Measurements from ENCODE around the gene HMGA1. TPM values are rescaled to one million over a fixed set of nuclear protein-coding genes. Genes with fewer than 3 reads are reported as not detected.

HMGA1 gene
- total and polyA plus RNA-seq, 2 of the 13 experiments (the other 11 are each of a cell fraction or from before 2014, with no cell fraction given) = 117 to 145 TPM

DNA sequence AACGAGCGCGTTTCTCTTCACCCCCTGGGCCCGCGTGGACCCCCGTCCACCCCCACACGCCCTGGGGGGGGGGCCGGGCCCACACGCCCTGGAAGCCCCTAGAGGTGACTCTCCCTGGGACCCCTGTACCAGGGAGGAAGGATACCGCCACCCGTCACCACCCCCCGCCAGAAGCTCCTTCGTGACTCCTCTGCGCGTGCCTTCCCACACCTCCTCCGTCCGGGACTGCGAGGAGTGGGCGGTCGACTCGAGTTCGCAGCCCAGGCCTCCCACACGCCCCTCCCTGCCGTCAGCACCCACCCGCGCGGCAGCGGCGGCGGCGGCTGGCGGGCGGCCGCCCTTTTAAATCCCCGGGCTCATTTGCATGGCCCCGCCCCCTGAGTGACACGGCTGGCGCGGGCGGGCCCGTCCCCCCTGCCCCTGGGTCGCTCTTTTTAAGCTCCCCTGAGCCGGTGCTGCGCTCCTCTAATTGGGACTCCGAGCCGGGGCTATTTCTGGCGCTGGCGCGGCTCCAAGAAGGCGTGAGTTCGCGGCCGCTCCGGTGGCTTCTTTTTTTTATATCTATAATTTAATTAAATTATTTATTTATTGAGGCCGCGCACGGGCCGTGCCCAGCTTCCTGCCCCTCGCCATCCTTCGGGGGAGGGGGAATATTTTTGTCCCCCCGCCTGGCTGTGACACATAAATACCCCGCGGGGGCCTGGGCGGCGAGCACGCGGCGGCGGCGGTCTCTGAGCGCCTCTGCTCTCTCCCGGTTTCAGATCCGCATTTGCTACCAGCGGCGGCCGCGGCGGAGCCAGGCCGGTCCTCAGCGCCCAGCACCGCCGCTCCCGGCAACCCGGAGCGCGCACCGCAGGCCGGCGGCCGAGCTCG lies at the start of gene HMGA1 (continued):
- TF ChIP-seq, protein P1, sequence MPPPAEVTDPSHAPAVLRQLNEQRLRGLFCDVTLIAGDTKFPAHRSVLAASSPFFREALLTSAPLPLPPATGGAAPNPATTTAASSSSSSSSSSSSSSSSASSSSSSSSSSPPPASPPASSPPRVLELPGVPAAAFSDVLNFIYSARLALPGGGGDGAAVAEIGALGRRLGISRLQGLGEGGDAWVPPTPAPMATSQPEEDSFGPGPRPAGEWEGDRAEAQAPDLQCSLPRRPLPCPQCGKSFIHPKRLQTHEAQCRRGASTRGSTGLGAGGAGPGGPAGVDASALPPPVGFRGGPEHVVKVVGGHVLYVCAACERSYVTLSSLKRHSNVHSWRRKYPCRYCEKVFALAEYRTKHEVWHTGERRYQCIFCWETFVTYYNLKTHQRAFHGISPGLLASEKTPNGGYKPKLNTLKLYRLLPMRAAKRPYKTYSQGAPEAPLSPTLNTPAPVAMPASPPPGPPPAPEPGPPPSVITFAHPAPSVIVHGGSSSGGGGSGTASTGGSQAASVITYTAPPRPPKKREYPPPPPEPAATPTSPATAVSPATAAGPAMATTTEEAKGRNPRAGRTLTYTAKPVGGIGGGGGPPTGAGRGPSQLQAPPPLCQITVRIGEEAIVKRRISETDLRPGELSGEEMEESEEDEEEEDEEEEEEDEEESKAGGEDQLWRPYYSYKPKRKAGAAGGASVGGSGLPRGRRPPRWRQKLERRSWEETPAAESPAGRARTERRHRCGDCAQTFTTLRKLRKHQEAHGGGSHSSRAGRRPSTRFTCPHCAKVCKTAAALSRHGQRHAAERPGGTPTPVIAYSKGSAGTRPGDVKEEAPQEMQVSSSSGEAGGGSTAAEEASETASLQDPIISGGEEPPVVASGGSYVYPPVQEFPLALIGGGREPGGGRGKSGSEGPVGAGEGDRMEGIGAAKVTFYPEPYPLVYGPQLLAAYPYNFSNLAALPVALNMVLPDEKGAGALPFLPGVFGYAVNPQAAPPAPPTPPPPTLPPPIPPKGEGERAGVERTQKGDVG (CRISPR knock-in tag; IDR thresholded peaks at IDR 0.05; ENCODE audit: borderline replicate concordance) = 0 out of 2 replicates have a peak, but pooled peaks have one; percentile 18
- TF ChIP-seq TAF1 (CRISPR knock-in tag; IDR thresholded peaks at IDR 0.05) (peak; percentile 44; the same call in 1 of the 2 replicates), HMG20A (CRISPR knock-in tag; IDR thresholded peaks at IDR 0.05; ENCODE audit: borderline replicate concordance) (no peak), KLF12 (CRISPR knock-in tag; IDR thresholded peaks at IDR 0.05; ENCODE audit: borderline replicate concordance) (no peak), ZNF83 (CRISPR knock-in tag; IDR thresholded peaks at IDR 0.05; ENCODE audit: borderline replicate concordance) (no peak), ZSCAN22 (CRISPR knock-in tag; IDR thresholded peaks at IDR 0.05) (no peak), ZNF619 (CRISPR knock-in tag; IDR thresholded peaks at IDR 0.05) (no peak), ARNTL (CRISPR knock-in tag; IDR thresholded peaks at IDR 0.05) (0 out of 2 replicates have a peak, but pooled peaks have one; percentile 44), PBX2 (CRISPR knock-in tag; IDR thresholded peaks at IDR 0.05) (0 out of 2 replicates have a peak, but pooled peaks have one; percentile 29), ZFP62 (CRISPR knock-in tag; IDR thresholded peaks at IDR 0.05) (no peak), ZMYM4 (CRISPR knock-in tag; IDR thresholded peaks at IDR 0.05) (peak; percentile 42; the same call in 1 of the 2 replicates), NR2C2 (CRISPR knock-in tag; IDR thresholded peaks at IDR 0.05; ENCODE audit: borderline replicate concordance) (no peak), HIC2 (CRISPR knock-in tag; IDR thresholded peaks at IDR 0.05; ENCODE audit: low read depth) (no peak), ZNF331 (CRISPR knock-in tag; IDR thresholded peaks at IDR 0.05) (0 out of 2 replicates have a peak, but pooled peaks have one; percentile 16)
- TF ChIP-seq, protein P2, sequence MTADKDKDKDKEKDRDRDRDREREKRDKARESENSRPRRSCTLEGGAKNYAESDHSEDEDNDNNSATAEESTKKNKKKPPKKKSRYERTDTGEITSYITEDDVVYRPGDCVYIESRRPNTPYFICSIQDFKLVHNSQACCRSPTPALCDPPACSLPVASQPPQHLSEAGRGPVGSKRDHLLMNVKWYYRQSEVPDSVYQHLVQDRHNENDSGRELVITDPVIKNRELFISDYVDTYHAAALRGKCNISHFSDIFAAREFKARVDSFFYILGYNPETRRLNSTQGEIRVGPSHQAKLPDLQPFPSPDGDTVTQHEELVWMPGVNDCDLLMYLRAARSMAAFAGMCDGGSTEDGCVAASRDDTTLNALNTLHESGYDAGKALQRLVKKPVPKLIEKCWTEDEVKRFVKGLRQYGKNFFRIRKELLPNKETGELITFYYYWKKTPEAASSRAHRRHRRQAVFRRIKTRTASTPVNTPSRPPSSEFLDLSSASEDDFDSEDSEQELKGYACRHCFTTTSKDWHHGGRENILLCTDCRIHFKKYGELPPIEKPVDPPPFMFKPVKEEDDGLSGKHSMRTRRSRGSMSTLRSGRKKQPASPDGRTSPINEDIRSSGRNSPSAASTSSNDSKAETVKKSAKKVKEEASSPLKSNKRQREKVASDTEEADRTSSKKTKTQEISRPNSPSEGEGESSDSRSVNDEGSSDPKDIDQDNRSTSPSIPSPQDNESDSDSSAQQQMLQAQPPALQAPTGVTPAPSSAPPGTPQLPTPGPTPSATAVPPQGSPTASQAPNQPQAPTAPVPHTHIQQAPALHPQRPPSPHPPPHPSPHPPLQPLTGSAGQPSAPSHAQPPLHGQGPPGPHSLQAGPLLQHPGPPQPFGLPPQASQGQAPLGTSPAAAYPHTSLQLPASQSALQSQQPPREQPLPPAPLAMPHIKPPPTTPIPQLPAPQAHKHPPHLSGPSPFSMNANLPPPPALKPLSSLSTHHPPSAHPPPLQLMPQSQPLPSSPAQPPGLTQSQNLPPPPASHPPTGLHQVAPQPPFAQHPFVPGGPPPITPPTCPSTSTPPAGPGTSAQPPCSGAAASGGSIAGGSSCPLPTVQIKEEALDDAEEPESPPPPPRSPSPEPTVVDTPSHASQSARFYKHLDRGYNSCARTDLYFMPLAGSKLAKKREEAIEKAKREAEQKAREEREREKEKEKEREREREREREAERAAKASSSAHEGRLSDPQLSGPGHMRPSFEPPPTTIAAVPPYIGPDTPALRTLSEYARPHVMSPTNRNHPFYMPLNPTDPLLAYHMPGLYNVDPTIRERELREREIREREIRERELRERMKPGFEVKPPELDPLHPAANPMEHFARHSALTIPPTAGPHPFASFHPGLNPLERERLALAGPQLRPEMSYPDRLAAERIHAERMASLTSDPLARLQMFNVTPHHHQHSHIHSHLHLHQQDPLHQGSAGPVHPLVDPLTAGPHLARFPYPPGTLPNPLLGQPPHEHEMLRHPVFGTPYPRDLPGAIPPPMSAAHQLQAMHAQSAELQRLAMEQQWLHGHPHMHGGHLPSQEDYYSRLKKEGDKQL (CRISPR knock-in tag; IDR thresholded peaks at IDR 0.05; ENCODE audit: low read depth) = no peak
- TF ChIP-seq, protein P3, sequence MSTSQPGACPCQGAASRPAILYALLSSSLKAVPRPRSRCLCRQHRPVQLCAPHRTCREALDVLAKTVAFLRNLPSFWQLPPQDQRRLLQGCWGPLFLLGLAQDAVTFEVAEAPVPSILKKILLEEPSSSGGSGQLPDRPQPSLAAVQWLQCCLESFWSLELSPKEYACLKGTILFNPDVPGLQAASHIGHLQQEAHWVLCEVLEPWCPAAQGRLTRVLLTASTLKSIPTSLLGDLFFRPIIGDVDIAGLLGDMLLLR (CRISPR knock-in tag; IDR thresholded peaks at IDR 0.05) = peak; percentile 54; the same call in 1 of the 2 replicates

Measured in HepG2 (cell line).